Epithelial cell of esophagus (primary cell): ENCODE data around the gene GNAI1.

ENCODE experiments used
- DNase-seq: peaks from one replicate; pipeline ENCODE4 v3.0.0; 2010; ENCODE audit warnings: low read depth
- H3K4me3 ChIP-seq: 2 replicates; pipeline ENCODE4 v1.5.1; 2011; ENCODE audit warnings: mild to moderate bottlenecking, low read length, control low read depth
- CTCF ChIP-seq: IDR thresholded peaks from 2 replicates; pipeline ENCODE4 v1.5.1; 2011; ENCODE audit warnings: low read depth, mild to moderate bottlenecking, low read length, control low read depth, inconsistent platforms; ENCODE audit not compliant: insufficient read depth; ENCODE audit errors: missing control alignments

Gene GNAI1

GRCh38 chr7:80264769-80265495 is 130.3 kb downstream of the GNAI1 start:
- DNase-seq: no peak
- TF ChIP-seq CTCF: no peak
- H3K4me3 ChIP-seq: no peak overlapping the region

GRCh38 chr7:80272560-80273239 is 138.1 kb downstream of the GNAI1 start:
- no peak overlapping the region for H3K4me3 ChIP-seq
- no peak for TF ChIP-seq CTCF
- DNase-seq: no peak

- H3K4me3 ChIP-seq: no peak overlapping the region
- TF ChIP-seq CTCF: no peak
- DNase-seq: peak; percentile 80
These were observed 138.7 kb downstream of the GNAI1 start for GRCh38 chr7:80273327-80273726.

- no peak for TF ChIP-seq CTCF
- DNase-seq: no peak
- no peak overlapping the region for H3K4me3 ChIP-seq
These were observed 140.6 kb downstream of the GNAI1 start for GRCh38 chr7:80275192-80275605.
